ENCODE results near the gene ANXA11. TPM values are rescaled to one million over a fixed set of nuclear protein-coding genes. Genes with fewer than 3 reads are reported as not detected.

Gene ANXA11
- total RNA-seq, 1 experiment from 2014 or later, result 170 TPM

- DNase-seq (ENCODE audit: low read depth), result no peak
- in situ Hi-C loops (cut with HindIII; ENCODE audit: low pct_unique_long_range_greater_than_20kb, low sequenced_read_pairs), result no loop called here
Measured at GRCh38 chr10:80173466-80173865, 31.9 kb downstream of the ANXA11 start.

GRCh38 chr10:80172896-80173295, 32.4 kb downstream of the ANXA11 start:
- in situ Hi-C loops (cut with HindIII; ENCODE audit: low pct_unique_long_range_greater_than_20kb, low sequenced_read_pairs), result no loop called here

GRCh38 chr10:80171248-80171660, 34.1 kb downstream of the ANXA11 start:
- in situ Hi-C loops (cut with HindIII; ENCODE audit: low pct_unique_long_range_greater_than_20kb, low sequenced_read_pairs), result no loop called here
- no peak for DNase-seq (ENCODE audit: low read depth)

More at GRCh38 chr10:80172896-80173295, 32.4 kb downstream of the ANXA11 start:
- no peak for DNase-seq (ENCODE audit: low read depth)

GRCh38 chr10:80170641-80171040, 34.7 kb downstream of the ANXA11 start:
- no peak for DNase-seq (ENCODE audit: low read depth)
- in situ Hi-C loops (cut with HindIII; ENCODE audit: low pct_unique_long_range_greater_than_20kb, low sequenced_read_pairs), result no loop called here

- in situ Hi-C loops (cut with HindIII; ENCODE audit: low pct_unique_long_range_greater_than_20kb, low sequenced_read_pairs), result no loop called here
- no peak for DNase-seq (ENCODE audit: low read depth)
Measured at GRCh38 chr10:80170026-80170425, 35.3 kb downstream of the ANXA11 start.

GRCh38 chr10:80168679-80169380, 36.5 kb downstream of the ANXA11 start:
- DNase-seq (ENCODE audit: low read depth), result no peak
- in situ Hi-C loops (cut with HindIII; ENCODE audit: low pct_unique_long_range_greater_than_20kb, low sequenced_read_pairs), result no loop called here

- DNase-seq (ENCODE audit: low read depth), result no peak
- in situ Hi-C loops (cut with HindIII; ENCODE audit: low pct_unique_long_range_greater_than_20kb, low sequenced_read_pairs), result no loop called here
Measured at GRCh38 chr10:80168162-80168511, 37.2 kb downstream of the ANXA11 start.

GRCh38 chr10:80167471-80168161, 37.7 kb downstream of the ANXA11 start:
- in situ Hi-C loops (cut with HindIII; ENCODE audit: low pct_unique_long_range_greater_than_20kb, low sequenced_read_pairs), result no loop called here
- no peak for DNase-seq (ENCODE audit: low read depth)

- DNase-seq (ENCODE audit: low read depth), result no peak
- in situ Hi-C loops (cut with HindIII; ENCODE audit: low pct_unique_long_range_greater_than_20kb, low sequenced_read_pairs), result no loop called here
Measured at GRCh38 chr10:80166581-80167470, 38.5 kb downstream of the ANXA11 start.

- no peak for DNase-seq (ENCODE audit: low read depth)
- in situ Hi-C loops (cut with HindIII; ENCODE audit: low pct_unique_long_range_greater_than_20kb, low sequenced_read_pairs), result no loop called here
Measured at GRCh38 chr10:80165173-80165572, 40.2 kb downstream of the ANXA11 start.

GRCh38 chr10:80164596-80164995, 40.7 kb downstream of the ANXA11 start:
- in situ Hi-C loops (cut with HindIII; ENCODE audit: low pct_unique_long_range_greater_than_20kb, low sequenced_read_pairs), result no loop called here
- DNase-seq (ENCODE audit: low read depth), result no peak

GRCh38 chr10:80163741-80164341, 41.5 kb downstream of the ANXA11 start:
- peak; percentile 45 for DNase-seq (ENCODE audit: low read depth)
- in situ Hi-C loops (cut with HindIII; ENCODE audit: low pct_unique_long_range_greater_than_20kb, low sequenced_read_pairs), result no loop called here

- DNase-seq (ENCODE audit: low read depth), result no peak
- in situ Hi-C loops (cut with HindIII; ENCODE audit: low pct_unique_long_range_greater_than_20kb, low sequenced_read_pairs), result no loop called here
Measured at GRCh38 chr10:80161321-80162083, 43.8 kb downstream of the ANXA11 start.

GRCh38 chr10:80160361-80161320, 44.7 kb downstream of the ANXA11 start:
- in situ Hi-C loops (cut with HindIII; ENCODE audit: low pct_unique_long_range_greater_than_20kb, low sequenced_read_pairs), result no loop called here
- no peak for DNase-seq (ENCODE audit: low read depth)

- no peak for DNase-seq (ENCODE audit: low read depth)
- in situ Hi-C loops (cut with HindIII; ENCODE audit: low pct_unique_long_range_greater_than_20kb, low sequenced_read_pairs), result no loop called here
Measured at GRCh38 chr10:80159166-80159873, 46.0 kb downstream of the ANXA11 start.

- in situ Hi-C loops (cut with HindIII; ENCODE audit: low pct_unique_long_range_greater_than_20kb, low sequenced_read_pairs), result no loop called here
- DNase-seq (ENCODE audit: low read depth), result peak; percentile 85
Measured at GRCh38 chr10:80158598-80159127, 46.7 kb downstream of the ANXA11 start.

Measured in Caki2 (cell line).